OCI-LY3 (cell line): ENCODE measurements around the gene TMX4.

Source experiments
- H2AFZ ChIP-seq: fragments of 200-600, 300-600 bp; shearing (Covaris generic); 2 replicates; pipeline ENCODE4 v1.6.0; 2014; ENCODE audit warnings: antibody characterized with exemption, low read depth, low read length
- H3K27ac ChIP-seq: fragments of 200-600, 300-600 bp; sonication (generic); 2 replicates; pipeline ENCODE4 v1.5.1; 2014; ENCODE audit warnings: mild to moderate bottlenecking, low read length, moderate library complexity, mixed read lengths
- H3K27me3 ChIP-seq: fragments of 200-600, 300-600 bp; sonication (generic); 2 replicates; pipeline ENCODE4 v1.6.1; 2014; ENCODE audit warnings: low read depth, low read length, mixed read lengths
- H3K36me3 ChIP-seq: fragments of 200-600, 300-600 bp; sonication (generic); replicated peaks from 2 replicates; pipeline ENCODE3; 2014; ENCODE audit warnings: low read depth, low read length, mixed read lengths
- H3K4me1 ChIP-seq: fragments of 300-600, 200-600 bp; sonication (generic); 2 replicates; pipeline ENCODE4 v1.6.1; 2014; ENCODE audit warnings: low read length, mixed read lengths
- H3K4me2 ChIP-seq: fragments of 200-600, 300-600 bp; sonication (generic); 2 replicates; pipeline ENCODE4 v1.6.1; 2014; ENCODE audit warnings: low read length, mixed read lengths
- H3K4me3 ChIP-seq: fragments of 300-600, 200-600 bp; sonication (generic); 2 replicates; pipeline ENCODE4 v1.5.1; 2014; ENCODE audit warnings: antibody characterized with exemption, mild to moderate bottlenecking, low read length, moderate library complexity
- H3K79me2 ChIP-seq: fragments of 300-600, 200-600 bp; shearing (Covaris generic); 2 replicates; pipeline ENCODE4 v1.6.1; 2014; ENCODE audit warnings: mild to moderate bottlenecking, low read length, mixed read lengths
- H3K9ac ChIP-seq: fragments of 300-600, 200-600 bp; shearing (Covaris generic); 2 replicates; pipeline ENCODE4 v1.6.0; 2014; ENCODE audit warnings: mild to moderate bottlenecking, low read length, moderate library complexity
- H3K9me3 ChIP-seq: fragments of 200-600, 300-600 bp; shearing (Covaris generic); 2 replicates; pipeline ENCODE4 v1.6.1; 2014; ENCODE audit warnings: low read length, mixed read lengths; ENCODE audit not compliant: insufficient read depth
- H4K20me1 ChIP-seq: fragments of 200-600, 300-600 bp; sonication (generic); 2 replicates; pipeline ENCODE4 v1.6.1; 2016; ENCODE audit warnings: low read length, mixed read lengths; ENCODE audit not compliant: insufficient read depth
- EZH2phosphoT487 ChIP-seq: fragments of 200-600 bp; shearing (Covaris generic); IDR thresholded peaks from 2 replicates; pipeline ENCODE4 v1.6.1; 2018; ENCODE audit warnings: antibody characterized with exemption, mixed run types, low read depth
- TF ChIP-seq, protein P1 (sequence below): fragments of 200-600, 300-600 bp; sonication (generic); IDR thresholded peaks from 2 replicates; pipeline ENCODE4 v1.5.1; 2014; ENCODE audit warnings: antibody characterized with exemption, low read length, low read depth

The TMX4 gene

DNA sequence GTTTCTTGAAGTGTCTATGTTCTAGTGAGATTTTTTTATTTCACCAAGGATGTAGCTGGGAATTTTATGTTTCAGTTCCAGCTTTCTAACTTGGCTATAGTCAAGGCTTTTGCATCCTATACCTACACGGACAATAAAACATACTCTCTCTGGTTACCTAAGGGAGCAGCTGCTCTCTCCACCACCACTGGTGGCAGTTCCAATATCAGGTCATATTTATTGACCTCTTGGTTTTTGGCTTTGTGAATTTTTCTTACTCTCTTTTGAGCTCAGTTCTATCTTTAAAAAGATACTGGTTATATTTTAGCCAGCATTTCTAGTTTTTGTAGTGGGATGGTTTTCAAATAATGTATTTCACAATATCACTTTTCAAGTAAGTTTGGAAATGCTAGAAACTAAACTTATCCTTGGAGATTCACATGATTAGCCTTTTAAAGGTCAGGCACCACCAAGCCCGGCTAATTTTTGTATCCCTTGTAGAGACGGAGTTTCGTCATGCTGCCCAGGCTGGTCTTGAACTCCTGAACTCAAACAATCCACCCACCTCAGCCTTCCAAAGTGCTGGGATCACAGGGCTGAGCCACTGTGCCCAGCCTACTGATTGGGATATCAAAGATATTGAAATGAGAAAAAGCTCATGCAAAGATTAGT is 44.7 kb downstream of the TMX4 start:
- H3K4me1 ChIP-seq: no peaks in the 10 kb centered on the region
- H3K79me2 ChIP-seq: no peaks in the 10 kb centered on the region
- no peaks in the 10 kb centered on the region for H3K9me3 ChIP-seq
- no peak overlapping the region for H2AFZ ChIP-seq
- peaks cover 11% of the 10 kb centered on the region; the same call in 1 of the 2 replicates for H3K27me3 ChIP-seq
- H3K9ac ChIP-seq: no peak overlapping the region
- H4K20me1 ChIP-seq: no peaks in the 10 kb centered on the region
- no peak overlapping the region for H3K27ac ChIP-seq
- no peaks in the 10 kb centered on the region for H3K36me3 ChIP-seq
- H3K4me2 ChIP-seq: no peak overlapping the region
- TF ChIP-seq, protein P1, sequence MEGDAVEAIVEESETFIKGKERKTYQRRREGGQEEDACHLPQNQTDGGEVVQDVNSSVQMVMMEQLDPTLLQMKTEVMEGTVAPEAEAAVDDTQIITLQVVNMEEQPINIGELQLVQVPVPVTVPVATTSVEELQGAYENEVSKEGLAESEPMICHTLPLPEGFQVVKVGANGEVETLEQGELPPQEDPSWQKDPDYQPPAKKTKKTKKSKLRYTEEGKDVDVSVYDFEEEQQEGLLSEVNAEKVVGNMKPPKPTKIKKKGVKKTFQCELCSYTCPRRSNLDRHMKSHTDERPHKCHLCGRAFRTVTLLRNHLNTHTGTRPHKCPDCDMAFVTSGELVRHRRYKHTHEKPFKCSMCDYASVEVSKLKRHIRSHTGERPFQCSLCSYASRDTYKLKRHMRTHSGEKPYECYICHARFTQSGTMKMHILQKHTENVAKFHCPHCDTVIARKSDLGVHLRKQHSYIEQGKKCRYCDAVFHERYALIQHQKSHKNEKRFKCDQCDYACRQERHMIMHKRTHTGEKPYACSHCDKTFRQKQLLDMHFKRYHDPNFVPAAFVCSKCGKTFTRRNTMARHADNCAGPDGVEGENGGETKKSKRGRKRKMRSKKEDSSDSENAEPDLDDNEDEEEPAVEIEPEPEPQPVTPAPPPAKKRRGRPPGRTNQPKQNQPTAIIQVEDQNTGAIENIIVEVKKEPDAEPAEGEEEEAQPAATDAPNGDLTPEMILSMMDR: no peak
- TF ChIP-seq EZH2phosphoT487: no peak
- no peak overlapping the region for H3K4me3 ChIP-seq

DNA sequence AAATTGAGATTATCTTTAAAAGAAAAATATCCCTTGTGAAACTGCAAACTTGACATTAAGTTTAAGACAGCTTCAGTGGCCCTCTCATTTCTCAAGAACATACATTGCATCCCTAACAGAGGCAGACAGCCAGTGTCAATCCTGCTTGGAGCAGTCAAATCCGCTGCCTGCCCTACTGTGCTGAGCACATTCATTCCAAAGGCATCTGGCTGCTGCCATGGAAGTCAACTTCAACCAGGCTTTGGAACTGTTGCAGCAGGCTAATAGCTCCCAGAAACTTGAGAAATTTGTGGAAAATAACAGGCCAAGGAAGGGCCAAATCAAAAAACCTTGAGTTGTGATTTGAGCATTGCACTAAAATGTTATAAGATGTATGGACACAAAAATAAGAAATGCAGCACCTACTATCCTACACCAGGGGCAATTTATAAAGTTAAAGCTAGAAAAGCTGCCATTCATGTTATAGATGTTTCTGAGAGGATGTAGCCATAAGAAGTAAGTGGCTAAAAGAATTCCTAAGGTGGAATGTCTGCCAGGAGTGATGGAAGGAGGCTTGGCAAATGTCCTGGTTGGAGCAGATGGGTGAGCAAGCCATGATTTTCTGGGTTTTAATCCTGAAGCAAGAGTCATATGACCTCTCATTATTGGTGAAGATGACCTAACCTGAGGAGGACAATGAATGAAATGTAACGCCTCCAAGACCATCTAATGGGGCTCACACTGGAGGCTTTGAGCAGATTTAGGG is 47.9 kb downstream of the TMX4 start:
- Histone ChIP-seq H3K4me3 (no peak overlapping the region), H4K20me1 (no peaks in the 10 kb centered on the region), H2AFZ (no peak overlapping the region), H3K79me2 (no peaks in the 10 kb centered on the region), H3K4me1 (no peaks in the 10 kb centered on the region), H3K27ac (no peak overlapping the region), H3K9ac (no peak overlapping the region), H3K9me3 (no peaks in the 10 kb centered on the region), H3K4me2 (no peak overlapping the region), H3K36me3 (no peaks in the 10 kb centered on the region), H3K27me3 (peaks cover 18% of the 10 kb centered on the region; the same call in 1 of the 2 replicates)
- TF ChIP-seq, protein P1: no peak
- no peak for TF ChIP-seq EZH2phosphoT487

GRCh38 chr20:7967199-7967844 is 52.2 kb downstream of the TMX4 start:
- Histone ChIP-seq H3K4me3 (no peak overlapping the region), H3K4me2 (no peak overlapping the region), H3K9ac (no peak overlapping the region), H4K20me1 (no peaks in the 10 kb centered on the region), H3K79me2 (no peaks in the 10 kb centered on the region), H3K9me3 (no peaks in the 10 kb centered on the region), H2AFZ (no peak overlapping the region), H3K36me3 (no peaks in the 10 kb centered on the region), H3K27me3 (peaks cover 13% of the 10 kb centered on the region; the same call in 1 of the 2 replicates), H3K27ac (no peak overlapping the region), H3K4me1 (no peaks in the 10 kb centered on the region)
- TF ChIP-seq EZH2phosphoT487: no peak
- TF ChIP-seq, protein P1: no peak

DNA sequence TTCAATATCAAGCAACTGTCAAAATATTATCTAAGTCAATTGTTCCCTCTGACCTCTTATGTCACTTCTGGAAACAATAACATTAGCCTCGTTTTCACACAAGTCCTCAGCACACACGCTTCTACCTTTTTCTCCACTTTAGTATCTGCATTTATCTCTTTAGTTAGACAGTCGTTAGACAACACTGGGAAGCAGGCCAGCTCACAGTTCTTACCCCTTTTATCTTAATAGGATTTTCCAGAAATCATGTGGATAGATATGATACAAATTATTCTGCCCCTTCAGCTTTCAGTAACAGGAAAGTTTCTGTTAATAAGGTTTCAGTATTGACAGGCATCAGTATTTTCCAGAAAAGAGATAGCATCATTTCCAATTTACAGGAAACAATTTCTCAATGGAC is 53.4 kb downstream of the TMX4 start:
- Histone ChIP-seq H3K9me3 (no peaks in the 10 kb centered on the region), H3K9ac (no peak overlapping the region), H3K27ac (no peak overlapping the region), H4K20me1 (no peaks in the 10 kb centered on the region), H2AFZ (no peak overlapping the region), H3K4me1 (no peaks in the 10 kb centered on the region), H3K4me2 (no peak overlapping the region), H3K79me2 (no peaks in the 10 kb centered on the region), H3K36me3 (no peaks in the 10 kb centered on the region), H3K4me3 (no peak overlapping the region), H3K27me3 (peaks cover 9% of the 10 kb centered on the region; the same call in 1 of the 2 replicates)
- TF ChIP-seq EZH2phosphoT487: no peak
- TF ChIP-seq, protein P1: no peak
